ENCODE data around the gene FAAH. TPM values are rescaled to one million over a fixed set of nuclear protein-coding genes. Genes with fewer than 3 reads are reported as not detected.
"Not testable (repeated sequence)": the region's sequence is repeated elsewhere in the genome, so short reads cannot be mapped to it uniquely, and the experiment has no call there.

The FAAH gene
- total RNA-seq, 1 experiment from 2014 or later: 2.0 TPM

GRCh38 chr1:46352363-46352762 lies 41.8 kb upstream of the FAAH start:
- no peak overlapping the region for H3K27ac ChIP-seq (ENCODE audit: low read length)
- H3F3A ChIP-seq (ENCODE audit: low read length, unreplicated experiment): no peaks in the 10 kb centered on the region
- no TSS peak for BruUV-seq (replicated peaks)
- H3K27me3 ChIP-seq (ENCODE audit: low read length): no peaks in the 10 kb centered on the region
- no peak overlapping the region for H3K4me3 ChIP-seq (ENCODE audit: low read length)
- ATAC-seq: no peak
- TF ChIP-seq EZH2 (IDR thresholded peaks at IDR 0.05; ENCODE audit: low read length, unreplicated experiment) (no peak), CTCF (conservative IDR thresholded peaks at IDR 0.05; ENCODE audit: low read depth, low read length) (no peak), EZH2phosphoT487 (IDR thresholded peaks at IDR 0.05; ENCODE audit: borderline replicate concordance, low read length) (no peak)
- H3K9me3 ChIP-seq (ENCODE audit: low read length): no peaks in the 10 kb centered on the region
- no peak overlapping the region for H3K4me2 ChIP-seq (ENCODE audit: low read length)
- no peak overlapping the region for H3K9ac ChIP-seq (ENCODE audit: low read length)
- peaks cover 4% of the 10 kb centered on the region; the same call in 1 of the 2 replicates for H3K79me2 ChIP-seq (ENCODE audit: low read length)
- no peak overlapping the region for H2AFZ ChIP-seq (ENCODE audit: low read length)
- no peak for DNase-seq
- H3K4me1 ChIP-seq (ENCODE audit: insufficient read depth, low read length): 0 out of 2 replicates have a peak, but pooled peaks cover 5% of the 10 kb centered on the region
- H4K20me1 ChIP-seq (ENCODE audit: low read length): no peaks in the 10 kb centered on the region
- H3K36me3 ChIP-seq (ENCODE audit: low read depth, low read length): peaks cover 38% of the 10 kb centered on the region
- intact Hi-C loops (cut with micrococcal nuclease): no loop called here
- CTCF ChIA-PET: no interaction called here
- H3K9me2 ChIP-seq (replicated peaks; ENCODE audit: low read length): no peaks in the 10 kb centered on the region
- POLR2A ChIA-PET (ENCODE audit: unreplicated experiment): no interaction called here

- H3K27me3 ChIP-seq (ENCODE audit: low read length); ATAC-seq; intact Hi-C loops (cut with micrococcal nuclease); BruUV-seq (replicated peaks); H3K79me2 ChIP-seq (ENCODE audit: low read length); DNase-seq; H2AFZ ChIP-seq (ENCODE audit: low read length); H4K20me1 ChIP-seq (ENCODE audit: low read length); H3K27ac ChIP-seq (ENCODE audit: low read length); H3K9me2 ChIP-seq (replicated peaks; ENCODE audit: low read length); H3K9ac ChIP-seq (ENCODE audit: low read length); CTCF ChIA-PET; POLR2A ChIA-PET (ENCODE audit: unreplicated experiment); H3F3A ChIP-seq (ENCODE audit: low read length, unreplicated experiment); H3K4me1 ChIP-seq (ENCODE audit: insufficient read depth, low read length); H3K9me3 ChIP-seq (ENCODE audit: low read length); H3K4me3 ChIP-seq (ENCODE audit: low read length); H3K4me2 ChIP-seq (ENCODE audit: low read length): not testable (repeated sequence)
- peaks cover 28% of the 10 kb centered on the region; the same call in 1 of the 2 replicates for H3K36me3 ChIP-seq (ENCODE audit: low read depth, low read length)
These were observed 38.2 kb upstream of the FAAH start for GRCh38 chr1:46355920-46356319.

DNA sequence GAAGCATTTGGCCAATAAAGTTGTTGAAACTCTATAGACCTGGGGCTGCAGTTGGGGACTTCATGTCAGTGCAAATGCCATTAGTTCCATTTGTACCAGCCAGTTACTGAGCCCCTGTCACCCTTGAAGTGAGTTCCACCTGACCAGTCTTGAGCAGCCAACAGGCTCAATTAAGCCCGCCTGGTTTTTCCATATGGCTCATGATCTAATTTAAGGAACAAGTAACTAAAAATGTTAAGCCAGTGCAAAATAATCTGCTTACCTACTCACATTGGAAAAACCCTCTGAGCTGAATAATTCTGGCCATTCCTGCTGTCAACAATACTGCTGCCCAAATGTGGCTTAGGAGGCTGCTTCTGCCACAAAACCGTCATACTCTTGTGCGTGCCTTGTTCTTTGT lies 32.0 kb upstream of the FAAH start:
- no peaks in the 10 kb centered on the region for H3K79me2 ChIP-seq (ENCODE audit: low read length)
- ChIA-PET CTCF (no interaction called here), POLR2A (ENCODE audit: unreplicated experiment) (no interaction called here)
- no TSS peak for BruUV-seq (replicated peaks)
- H3K9me2 ChIP-seq (replicated peaks; ENCODE audit: low read length): no peaks in the 10 kb centered on the region
- no peaks in the 10 kb centered on the region for H3K4me1 ChIP-seq (ENCODE audit: insufficient read depth, low read length)
- H4K20me1 ChIP-seq (ENCODE audit: low read length): no peaks in the 10 kb centered on the region
- TF ChIP-seq EZH2 (IDR thresholded peaks at IDR 0.05; ENCODE audit: low read length, unreplicated experiment) (no peak), EZH2phosphoT487 (IDR thresholded peaks at IDR 0.05; ENCODE audit: borderline replicate concordance, low read length) (no peak), CTCF (conservative IDR thresholded peaks at IDR 0.05; ENCODE audit: low read depth, low read length) (no peak)
- H3K27ac ChIP-seq (ENCODE audit: low read length): no peak overlapping the region
- peaks cover 41% of the 10 kb centered on the region for H3K36me3 ChIP-seq (ENCODE audit: low read depth, low read length)
- H3K9ac ChIP-seq (ENCODE audit: low read length): no peak overlapping the region
- no peak overlapping the region for H3K4me2 ChIP-seq (ENCODE audit: low read length)
- ATAC-seq (no peak), DNase-seq (no peak)
- H3K27me3 ChIP-seq (ENCODE audit: low read length): no peaks in the 10 kb centered on the region
- H3F3A ChIP-seq (ENCODE audit: low read length, unreplicated experiment): no peaks in the 10 kb centered on the region
- no peak overlapping the region for H3K4me3 ChIP-seq (ENCODE audit: low read length)
- no peaks in the 10 kb centered on the region for H3K9me3 ChIP-seq (ENCODE audit: low read length)
- intact Hi-C loops (cut with micrococcal nuclease): no loop called here
- no peak overlapping the region for H2AFZ ChIP-seq (ENCODE audit: low read length)
